ENCODE results near the gene PRSS23.
"Not testable (repeated sequence)": the region's sequence is repeated elsewhere in the genome, so short reads cannot be mapped to it uniquely, and the experiment has no call there.

Gene PRSS23

GRCh38 chr11:86800076-86800959 is at the start of gene PRSS23:
Gene PRSS23 (plus strand): TSS chr11:86800542. CDS start chr11:86807644, 7,102 bp downstream.
- DNase-seq: no peak

DNA sequence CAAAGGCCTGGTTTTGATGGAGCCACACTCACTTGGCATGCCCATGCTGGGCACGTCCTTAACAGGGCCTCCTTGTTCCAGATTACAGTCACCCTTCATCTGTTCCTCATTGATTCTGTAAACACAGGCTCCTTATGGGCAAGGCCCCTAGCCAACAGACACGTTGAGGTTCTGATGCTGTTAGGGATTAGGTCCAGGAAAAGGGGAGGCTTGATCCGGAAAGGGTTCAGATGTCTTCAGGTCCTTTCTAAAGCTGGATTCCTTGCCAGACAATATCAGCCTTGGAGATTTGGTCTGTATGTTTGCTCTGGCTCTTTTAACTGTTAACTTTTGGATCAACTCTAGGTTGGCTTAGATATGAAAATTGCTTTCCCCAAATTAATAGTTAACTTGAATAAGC is 46.9 kb upstream of the PRSS23 start:
- no peak for DNase-seq

GRCh38 chr11:86755146-86755545 is 45.2 kb upstream of the PRSS23 start:
- DNase-seq: no peak

GRCh38 chr11:86758171-86758570 is 42.2 kb upstream of the PRSS23 start:
- DNase-seq: no peak

GRCh38 chr11:86760577-86760976 is 39.8 kb upstream of the PRSS23 start:
- DNase-seq: no peak

GRCh38 chr11:86761978-86762377 is 38.4 kb upstream of the PRSS23 start:
- DNase-seq: no peak

DNA sequence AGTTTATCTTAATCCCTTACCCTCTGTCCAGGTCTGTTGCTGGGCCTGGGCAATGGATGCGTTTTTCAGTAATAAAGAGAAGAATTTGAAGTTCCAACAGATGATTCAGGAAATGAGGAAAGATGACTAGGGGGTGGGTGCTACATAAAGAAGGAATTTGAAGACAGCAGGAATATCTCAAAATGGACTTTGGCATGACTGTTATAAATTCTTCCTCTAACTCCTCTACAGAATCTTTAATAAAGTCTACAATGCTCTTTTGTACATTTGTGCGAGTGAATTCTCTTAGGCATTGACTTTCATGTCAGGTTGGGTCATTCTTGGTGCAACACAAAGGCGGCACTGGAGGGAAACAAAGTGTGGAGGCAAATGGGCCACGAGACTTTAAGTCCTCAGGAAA is 35.1 kb upstream of the PRSS23 start:
- DNase-seq: no peak

DNA sequence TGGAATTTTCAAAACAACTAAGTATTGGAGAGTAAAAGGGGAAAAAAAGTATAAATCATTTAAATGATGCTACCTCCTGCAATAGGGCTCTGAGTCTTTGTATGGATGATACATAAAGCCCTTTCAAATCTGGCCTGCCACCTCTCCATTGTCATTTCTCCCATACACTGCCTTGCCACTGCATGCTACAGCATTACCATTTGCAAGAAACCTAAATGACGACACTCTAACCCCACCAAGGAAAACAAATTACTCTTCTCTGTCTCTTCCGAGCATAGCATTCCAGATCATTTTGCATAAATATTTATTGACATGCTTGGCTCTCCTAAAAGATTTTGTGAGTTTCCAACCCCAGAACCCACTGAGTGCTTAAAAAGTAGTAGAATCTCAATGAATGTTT is 34.5 kb upstream of the PRSS23 start:
- no peak for DNase-seq

GRCh38 chr11:86769219-86769618 is 31.1 kb upstream of the PRSS23 start:
- no peak for DNase-seq

DNA sequence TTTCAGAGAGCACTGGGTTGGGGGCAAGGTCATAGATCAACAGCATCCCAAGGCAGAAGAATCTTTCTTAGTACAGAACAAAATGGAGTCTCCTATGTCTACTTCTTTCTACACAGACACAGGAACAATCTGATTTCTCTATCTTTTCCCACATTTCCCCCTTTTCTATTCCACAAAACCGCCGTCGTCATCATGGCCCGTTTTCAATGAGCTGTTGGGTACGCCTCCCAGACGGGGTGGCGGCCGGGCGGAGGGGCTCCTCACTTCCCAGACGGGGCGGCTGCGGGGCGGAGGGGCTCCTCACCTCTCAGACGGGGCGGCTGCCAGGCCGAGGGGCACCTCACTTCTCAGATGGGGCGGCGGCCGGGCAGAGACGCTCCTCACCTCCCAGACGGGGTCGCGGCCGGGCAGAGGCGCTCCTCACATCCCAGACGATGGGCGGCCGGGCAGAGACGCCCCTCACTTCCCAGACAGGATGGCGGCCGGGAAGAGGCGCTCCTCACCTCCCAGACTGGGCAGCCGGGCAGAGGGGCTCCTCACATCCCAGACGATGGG is 29.8 kb upstream of the PRSS23 start:
- DNase-seq: not testable (repeated sequence)

- no peak for DNase-seq
Observed at GRCh38 chr11:86772999-86773398, 27.3 kb upstream of the PRSS23 start.

- no peak for DNase-seq
Observed at GRCh38 chr11:86773513-86774252, 26.7 kb upstream of the PRSS23 start.

DNA sequence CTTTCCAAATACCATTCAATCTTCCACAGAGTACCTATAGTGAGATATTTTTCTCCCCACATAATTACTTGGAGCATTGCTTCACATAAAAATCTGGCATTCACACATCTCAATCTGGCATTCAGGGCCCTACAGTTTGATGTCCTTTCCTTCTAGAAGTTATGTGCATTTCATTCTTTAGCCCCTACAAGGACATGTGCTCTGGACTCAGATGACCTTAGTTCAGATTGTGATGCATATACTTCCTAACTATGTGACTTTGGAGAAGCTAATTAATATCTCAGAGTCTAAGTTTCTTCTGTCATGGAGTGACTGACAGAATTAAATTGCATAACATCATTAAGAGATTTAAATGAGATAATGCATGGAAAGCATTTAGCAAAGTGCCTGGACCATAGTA is 25.9 kb upstream of the PRSS23 start:
- DNase-seq: no peak

- no peak for DNase-seq
Observed at GRCh38 chr11:86775361-86775760, 25.0 kb upstream of the PRSS23 start.

GRCh38 chr11:86781546-86781945 is 18.8 kb upstream of the PRSS23 start:
- DNase-seq: no peak

DNA sequence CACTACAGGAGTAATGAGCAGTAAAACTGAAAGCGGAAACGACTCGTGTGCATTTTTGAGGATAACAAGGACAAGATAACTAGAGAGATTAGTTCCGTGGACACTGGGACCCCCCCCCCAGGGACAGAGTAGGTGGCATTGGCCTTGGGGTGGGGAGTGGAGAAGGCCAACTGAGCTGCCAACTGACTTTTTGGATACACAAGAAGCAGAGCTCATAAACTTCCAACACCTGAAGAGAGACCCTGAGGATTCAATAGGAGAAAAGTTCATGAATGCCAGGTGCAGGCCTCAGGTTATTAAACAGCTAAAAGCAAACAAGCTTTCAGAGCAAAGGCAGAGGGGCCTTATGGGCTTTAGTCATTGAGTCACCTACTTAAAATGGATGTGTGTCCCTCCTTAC is 17.6 kb upstream of the PRSS23 start:
- DNase-seq: no peak

DNA sequence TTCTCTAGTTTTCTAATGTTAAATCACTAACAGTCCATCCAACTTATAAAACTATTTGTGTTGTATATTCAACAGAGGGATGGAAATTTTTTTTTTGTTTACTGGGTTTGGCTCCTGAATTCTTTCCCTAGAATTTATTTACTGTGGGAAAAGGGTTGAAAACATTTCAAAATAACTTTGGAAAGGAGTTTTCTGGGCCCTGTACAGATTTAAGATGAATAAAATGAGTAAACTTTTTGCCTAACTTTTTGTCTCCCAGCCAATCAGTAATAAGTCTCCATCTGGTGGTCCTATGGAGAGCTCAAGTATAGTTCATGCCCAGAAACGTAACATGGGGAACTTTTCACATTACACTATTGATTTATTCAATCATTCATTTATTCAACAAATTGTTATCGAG is 16.7 kb upstream of the PRSS23 start:
- no peak for DNase-seq

DNA sequence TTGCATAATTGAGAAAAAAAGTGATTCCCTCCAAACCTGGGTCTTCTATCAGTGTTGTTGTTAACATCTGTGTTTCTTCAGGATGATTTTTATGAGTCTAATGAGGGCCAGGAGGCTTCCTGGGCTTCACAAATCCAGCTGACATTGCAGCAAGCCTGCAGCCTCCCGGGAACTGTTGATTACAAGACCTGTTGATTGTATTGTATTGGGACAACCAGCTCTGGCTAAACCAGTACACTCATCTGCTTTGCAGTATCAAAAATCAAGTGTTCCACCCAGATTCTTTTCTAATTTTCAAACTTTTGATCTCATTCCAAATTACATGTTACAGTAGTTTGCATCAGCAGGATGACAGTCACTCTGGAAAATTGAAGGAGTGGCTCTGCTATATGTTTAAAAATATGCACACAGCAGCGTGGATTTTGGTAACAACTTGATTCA is 16.1 kb upstream of the PRSS23 start:
- DNase-seq: no peak

DNA sequence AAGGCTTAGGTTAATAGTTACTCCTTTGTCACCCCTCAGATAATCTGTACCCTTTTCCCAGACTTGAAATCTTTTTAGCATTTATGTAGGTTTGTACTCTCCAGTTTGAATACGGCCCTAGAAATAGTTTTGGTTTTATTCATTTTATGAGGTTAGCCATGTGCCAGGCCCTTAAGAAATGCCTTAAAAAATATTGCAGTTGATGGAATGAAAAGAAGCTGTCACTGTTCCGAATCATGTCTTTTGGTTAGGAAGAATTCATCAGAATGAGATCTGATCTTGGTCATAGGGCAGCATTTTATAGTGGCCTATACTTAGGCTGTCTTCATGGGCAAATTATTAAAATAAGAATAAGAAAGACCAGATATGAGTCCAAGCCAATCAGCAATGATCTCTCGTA is 14.8 kb upstream of the PRSS23 start:
- no peak for DNase-seq

GRCh38 chr11:86787018-86787536 is 13.3 kb upstream of the PRSS23 start:
- DNase-seq: no peak

GRCh38 chr11:86787656-86788055 is 12.7 kb upstream of the PRSS23 start:
- DNase-seq: no peak

GRCh38 chr11:86790195-86790725 is 10.1 kb upstream of the PRSS23 start:
- no peak for DNase-seq

Measured in GDM1 (cell line).